ENCODE measurements around the gene TMC8. TPM values are rescaled to one million over a fixed set of nuclear protein-coding genes. Genes with fewer than 3 reads are reported as not detected.
"Not testable (repeated sequence)": the region's sequence is repeated elsewhere in the genome, so short reads cannot be mapped to it uniquely, and the experiment has no call there.

Gene TMC8
- total RNA-seq, 1 donor from 2014 or later = 0.05 TPM

DNA sequence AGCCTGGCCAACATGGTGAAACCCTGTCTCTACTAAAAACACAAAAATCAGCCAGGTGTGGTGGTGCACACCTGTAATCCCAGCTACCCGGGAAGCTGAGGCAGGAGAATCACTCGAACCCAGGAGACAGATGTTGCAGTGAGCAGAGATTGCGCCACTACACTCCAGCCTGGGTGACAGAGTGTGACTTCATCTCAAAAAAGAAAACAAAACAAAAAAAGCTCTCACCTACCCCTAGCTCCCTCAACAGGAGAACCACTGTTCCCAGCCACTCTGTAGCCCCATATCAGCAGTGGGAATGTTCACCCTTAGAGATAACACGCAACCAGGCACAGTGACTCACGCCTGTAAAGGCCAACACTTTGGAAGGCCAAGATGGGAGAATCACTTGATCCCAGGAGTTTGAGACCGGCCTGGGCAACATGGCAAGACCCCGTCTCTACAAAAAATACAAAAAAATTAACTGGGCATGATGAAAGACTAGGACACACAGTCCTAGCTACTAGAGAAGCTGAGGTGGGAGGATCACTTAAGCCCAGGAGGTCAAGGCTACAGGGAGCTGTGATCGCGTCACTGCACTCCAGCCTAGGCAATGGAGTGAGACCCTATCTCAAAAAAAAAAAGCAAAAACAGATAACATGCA is 5.4 kb downstream of the TMC8 start:
- DNase-seq (ENCODE audit: low read depth) = no peak

- no peak for DNase-seq (ENCODE audit: low read depth)
Measured at GRCh38 chr17:78137392-78138203, 7.0 kb downstream of the TMC8 start.

- no peak for DNase-seq (ENCODE audit: low read depth)
Measured at GRCh38 chr17:78138204-78139060, 7.9 kb downstream of the TMC8 start.

DNA sequence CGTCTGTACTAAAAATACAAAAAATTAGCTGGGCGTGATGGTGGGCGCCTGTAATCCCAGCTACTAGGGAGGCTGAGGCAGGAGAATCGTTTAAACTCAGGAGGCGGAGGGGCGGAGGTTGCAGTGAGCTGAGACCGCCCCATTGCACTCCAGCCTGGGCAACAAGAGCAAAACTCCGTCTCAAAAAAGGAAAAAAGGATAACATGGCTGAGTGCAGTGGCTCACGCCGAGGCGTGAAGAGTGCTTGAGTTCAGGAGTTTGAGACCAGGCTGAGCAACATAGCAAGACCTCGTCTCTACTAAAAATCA is 9.2 kb downstream of the TMC8 start:
- not testable (repeated sequence) for DNase-seq (ENCODE audit: low read depth)

DNA sequence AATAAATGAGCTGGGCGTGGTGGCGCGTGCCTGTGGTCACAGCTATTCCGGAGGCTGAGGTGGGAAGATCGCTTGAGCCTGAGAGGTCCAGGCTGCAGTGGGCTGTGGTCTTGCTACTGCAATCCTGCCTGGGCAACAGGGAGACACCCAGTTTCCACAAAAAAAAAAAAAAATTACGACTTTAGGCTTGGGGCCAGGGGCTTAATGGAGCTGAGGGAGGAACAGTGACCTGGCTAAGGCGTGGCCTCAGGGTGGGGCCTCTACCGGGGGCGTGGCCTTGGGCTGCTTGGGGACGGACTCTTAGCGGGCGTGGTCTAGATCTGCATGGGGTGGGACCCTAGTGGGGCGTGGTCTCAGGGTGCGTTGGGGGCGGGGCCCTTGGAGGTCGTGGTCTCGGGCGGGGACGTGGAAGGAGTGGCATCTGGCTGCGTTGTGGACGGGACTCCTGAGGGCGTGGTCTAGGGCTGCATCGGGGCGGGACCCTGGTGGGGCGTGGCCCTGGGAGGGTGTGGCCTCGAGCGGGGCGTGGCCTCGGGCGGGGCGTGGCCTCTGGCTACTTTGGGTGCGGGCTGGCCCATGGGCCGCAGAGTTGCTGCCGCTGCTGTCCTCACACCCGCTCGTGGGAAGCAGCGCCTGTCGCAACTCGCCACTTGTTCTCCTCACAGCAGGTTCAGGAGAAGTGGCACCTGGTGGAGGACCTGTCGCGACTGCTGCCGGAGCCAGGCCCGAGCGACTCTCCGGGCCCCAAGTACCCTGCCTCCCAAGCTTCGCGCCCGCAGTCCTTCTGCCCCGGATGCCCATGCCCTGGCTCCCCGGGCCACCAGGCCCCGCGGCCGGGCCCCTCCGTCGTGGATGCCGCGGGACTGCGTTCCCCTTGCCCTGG is 9.8 kb downstream of the TMC8 start:
- DNase-seq (ENCODE audit: low read depth) = peak; percentile 74

- no peak for DNase-seq (ENCODE audit: low read depth)
Measured at GRCh38 chr17:78141437-78142118, 11.0 kb downstream of the TMC8 start.

GRCh38 chr17:78142119-78142861 is 11.7 kb downstream of the TMC8 start:
- peak; percentile 87 for DNase-seq (ENCODE audit: low read depth)

DNA sequence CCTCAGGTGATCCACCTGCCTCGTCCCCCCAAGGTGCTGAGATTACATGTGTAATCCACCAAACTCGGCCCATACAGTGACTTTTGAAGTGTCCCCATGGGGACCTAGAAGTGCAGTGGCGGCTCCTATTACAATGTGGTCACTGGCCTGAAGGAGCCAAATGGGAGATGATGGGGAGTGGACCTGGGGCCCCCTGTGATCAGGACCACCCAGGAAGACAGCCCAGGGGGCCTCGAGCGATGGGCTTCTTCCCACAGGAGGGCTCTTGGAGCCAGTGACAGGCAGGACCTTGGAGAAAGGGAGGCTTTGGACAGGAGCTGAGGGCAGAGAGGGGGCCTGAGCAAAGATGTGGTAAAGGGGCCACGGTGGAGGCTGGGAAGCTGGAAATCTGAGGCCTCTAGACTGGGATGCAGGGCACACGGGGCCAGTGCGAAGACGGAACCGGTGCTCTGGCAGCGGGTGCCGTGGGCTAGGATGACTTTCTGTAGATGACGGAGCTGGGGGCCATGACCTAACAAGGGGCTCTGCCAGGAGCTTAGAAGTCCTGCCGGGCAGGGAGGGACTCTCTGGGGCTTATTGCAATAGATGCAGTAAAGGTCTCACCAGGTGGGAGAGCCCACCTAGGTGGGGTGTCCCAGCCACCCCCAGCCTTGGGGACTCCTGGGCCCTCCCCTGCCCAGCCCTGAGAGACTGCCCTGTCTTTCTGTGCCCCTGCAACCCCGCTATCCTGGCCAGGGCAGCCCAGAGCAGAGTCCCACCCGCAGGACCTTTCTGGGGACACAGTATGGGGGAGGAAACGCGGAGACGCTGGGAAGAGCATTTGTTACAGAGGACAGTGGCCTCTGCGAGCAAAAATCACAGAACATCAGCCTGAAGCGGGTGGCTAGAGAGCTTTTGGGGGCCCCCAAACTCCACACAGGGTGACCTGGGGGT is 12.9 kb downstream of the TMC8 start:
- DNase-seq (ENCODE audit: low read depth) = no peak

DNA sequence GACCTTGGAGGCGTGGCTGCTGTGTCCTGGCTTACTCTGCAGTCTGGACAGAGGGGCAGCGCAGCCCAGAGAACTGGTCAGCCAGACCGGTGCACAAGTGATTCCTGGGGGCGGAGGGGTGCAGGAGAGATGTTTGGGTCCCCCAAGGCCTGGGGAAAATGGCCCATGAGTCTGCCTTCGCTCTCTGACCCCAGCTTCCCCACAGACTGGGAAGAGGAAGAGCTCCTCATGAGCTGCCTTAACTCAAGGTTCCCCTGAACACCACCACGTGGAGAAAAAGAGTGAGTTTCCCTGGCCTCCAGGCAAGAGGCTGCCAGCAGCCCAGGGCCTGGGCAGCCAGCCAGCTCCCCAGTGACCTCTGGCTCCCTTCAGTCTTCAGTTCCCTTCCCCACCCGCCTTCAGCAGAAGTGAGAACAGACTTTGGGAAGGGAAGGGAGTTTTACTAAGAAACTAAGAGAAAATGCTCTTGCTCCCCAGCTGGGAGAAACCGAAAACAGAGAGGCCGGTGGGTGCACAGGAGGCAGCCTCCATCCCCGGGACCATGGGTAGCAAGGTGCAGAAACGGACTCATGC is 13.7 kb downstream of the TMC8 start:
- DNase-seq (ENCODE audit: low read depth) = peak; percentile 80

DNA sequence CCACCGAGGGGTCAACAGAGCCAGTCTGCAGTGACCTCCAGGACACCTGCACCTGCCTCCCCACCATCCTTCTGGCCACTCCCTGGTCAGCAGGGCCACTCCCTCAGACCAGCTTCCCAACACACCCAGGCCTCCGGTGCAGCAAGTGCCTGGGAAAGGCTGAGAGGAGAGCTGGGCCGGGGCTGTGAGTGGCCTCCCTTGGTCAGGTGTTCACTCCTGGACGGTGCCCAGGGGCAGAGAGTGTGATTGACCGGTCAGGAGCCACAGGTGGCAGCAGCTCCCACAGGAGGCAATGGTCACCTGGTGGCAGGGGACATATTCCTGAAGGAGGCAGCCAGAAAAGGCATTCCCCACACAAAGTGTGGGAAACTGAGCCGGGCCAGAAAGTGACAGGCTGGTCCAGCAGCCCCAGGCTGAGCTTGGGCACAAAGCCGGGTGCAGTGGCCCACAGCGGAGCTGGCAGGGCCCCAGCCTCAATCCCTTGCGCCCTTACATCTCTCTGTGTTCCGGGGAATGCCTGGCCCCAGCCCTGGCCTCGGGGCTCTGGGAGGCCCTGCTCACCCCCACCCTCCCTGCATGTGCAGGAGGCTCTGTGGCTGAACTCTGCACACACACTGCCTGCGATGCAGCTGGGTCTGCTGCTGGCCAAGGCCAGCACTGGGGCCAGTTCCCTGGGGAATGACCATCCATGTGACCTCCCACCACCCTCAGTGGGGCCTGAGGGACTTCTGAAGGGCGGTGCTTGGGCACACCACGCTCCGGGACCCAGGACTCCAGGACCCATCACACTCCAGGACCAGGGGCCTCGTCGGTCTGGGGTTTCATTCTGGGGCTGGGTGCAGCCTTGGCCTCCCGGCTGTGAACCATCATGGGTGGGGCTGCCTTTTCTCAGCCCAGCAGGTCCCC is 14.4 kb downstream of the TMC8 start:
- peak; percentile 58 for DNase-seq (ENCODE audit: low read depth)

DNA sequence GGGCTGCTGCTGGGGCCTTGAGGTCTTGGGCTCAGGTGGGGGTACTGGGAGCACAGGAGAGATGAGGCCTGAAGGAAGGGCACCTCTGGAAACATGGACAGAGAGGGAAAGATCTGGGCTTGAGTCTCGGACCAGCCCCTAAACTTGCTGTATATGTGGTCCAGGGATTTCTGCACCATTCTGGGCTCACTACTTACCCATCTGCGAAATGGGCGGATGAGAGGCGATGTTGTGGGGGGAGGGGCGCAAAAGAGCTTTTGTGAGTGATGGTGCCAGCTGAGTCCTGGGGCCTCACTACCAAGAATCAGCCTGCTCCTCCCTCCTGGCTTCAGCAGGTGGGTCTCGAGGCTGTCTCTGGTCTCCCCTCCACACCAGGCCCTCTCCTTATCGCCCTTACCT is 15.9 kb downstream of the TMC8 start:
- DNase-seq (ENCODE audit: low read depth) = no peak

DNA sequence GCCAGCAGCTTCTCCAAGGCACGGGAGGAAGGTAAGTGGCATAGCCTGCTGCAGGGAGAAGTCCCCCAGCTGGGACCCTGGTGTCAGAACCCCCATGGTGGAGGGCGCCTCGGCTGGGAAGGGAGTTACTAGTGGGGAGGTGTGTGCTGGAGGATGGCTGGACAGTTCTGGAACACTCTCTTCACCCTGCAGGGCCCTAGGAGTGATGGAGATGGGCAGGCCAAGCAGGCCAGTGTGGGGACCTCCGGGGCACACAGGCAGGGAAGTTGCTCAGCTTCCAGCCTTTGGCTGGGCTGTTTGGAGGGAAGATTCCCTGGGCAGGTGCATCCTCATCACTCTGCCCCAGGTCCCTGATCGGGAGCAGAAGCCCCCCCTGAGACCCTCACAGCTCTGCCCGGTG is 16.3 kb downstream of the TMC8 start:
- no peak for DNase-seq (ENCODE audit: low read depth)

- no peak for DNase-seq (ENCODE audit: low read depth)
Measured at GRCh38 chr17:78147315-78147998, 16.9 kb downstream of the TMC8 start.

GRCh38 chr17:78148286-78149016 is 17.9 kb downstream of the TMC8 start:
- DNase-seq (ENCODE audit: low read depth) = no peak

DNA sequence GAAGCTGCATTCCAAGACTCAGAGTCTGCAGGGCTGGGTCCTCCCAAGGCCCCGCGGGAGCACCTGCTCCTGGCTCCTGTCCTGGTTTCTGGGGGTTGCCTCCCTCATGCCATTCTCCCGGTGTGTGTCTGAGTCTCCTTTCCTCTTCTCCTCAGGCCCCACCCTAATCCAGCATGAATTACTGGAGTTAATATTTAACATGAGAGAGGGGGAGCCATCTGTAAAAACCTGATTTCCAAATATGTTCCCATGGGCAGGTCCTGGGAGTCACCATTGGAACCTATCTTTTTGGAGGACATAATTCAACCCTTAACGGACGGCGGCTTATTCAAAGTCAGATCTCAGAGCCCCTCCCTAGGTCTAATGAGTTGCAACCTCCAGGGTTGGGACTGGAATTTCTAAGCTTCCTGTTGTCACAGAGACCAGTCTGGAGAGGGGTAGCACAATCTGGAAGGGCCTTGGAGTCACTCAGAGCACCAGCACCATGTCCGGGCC is 21.0 kb downstream of the TMC8 start:
- peak; percentile 89 for DNase-seq (ENCODE audit: low read depth)

All from renal cortical epithelial cell (primary cell).